Sciatic nerve (tissue), 2 donors: ENCODE measurements around the gene RNF38. TPM values are rescaled to one million over a fixed set of nuclear protein-coding genes. Genes with fewer than 3 reads are reported as not detected.
"Not testable (repeated sequence)": the region's sequence is repeated elsewhere in the genome, so short reads cannot be mapped to it uniquely, and the experiment has no call there.

Source experiments
- ATAC-seq: fragments of 200-7000 bp; cut with Tn5 transposase; one replicate; pipeline ENCODE4 v1.9.1; 2020; ENCODE audit warnings: mild to moderate bottlenecking, moderate library complexity
- DNase-seq: peaks from one replicate; pipeline ENCODE4 v3.0.0-alpha.2; 2020; ENCODE audit warnings: low spot score
- intact Hi-C: fragments of 100-400 bp; cut with DNase I; formaldehyde crosslinking; loops from one replicate; pipeline ENCODE4 v1.14.2; 2022
- total RNA-seq: library from RNA; stranded (reverse); fragmentation: NEBNext Ultra II Directional; extraction: Animal tissue kit (Norgen Biotek cat#: 25700); gene quantifications from one replicate; pipeline ENCODE4 v1.2.1, GENCODE V29; 2021
- donor health status: DM: no; HTN: no; CAD: no.
- donor health status: DM: no; HTN: no; CAD: no.

RNF38 gene
- total RNA-seq, 1 donor from 2014 or later = 59.5 TPM

- ATAC-seq, DNase-seq, intact Hi-C loops: not testable (repeated sequence)
Observed at GRCh38 chr9:36411410-36411809, 11.3 kb upstream of the RNF38 start.

DNA sequence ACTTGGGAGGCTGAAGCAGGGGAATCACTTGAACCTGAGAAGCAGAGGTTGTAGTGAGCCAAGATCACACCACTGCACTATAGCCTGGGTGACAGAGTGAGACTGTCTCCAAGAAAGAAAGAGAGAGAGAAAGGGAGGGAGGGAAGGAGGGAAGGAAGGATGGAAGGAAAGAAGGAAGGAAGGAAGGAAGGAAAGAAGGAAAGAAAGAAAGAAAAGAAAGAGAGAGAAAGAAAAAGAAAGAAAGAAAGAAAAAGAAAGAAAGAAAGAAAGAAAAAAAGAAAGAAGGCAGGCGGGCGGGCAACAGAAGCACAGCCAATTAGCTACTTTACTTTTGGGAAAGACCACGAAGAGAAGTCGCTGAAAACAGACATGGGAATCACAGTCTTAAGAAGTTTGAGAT, 9.0 kb upstream of the RNF38 start:
- ATAC-seq, DNase-seq, intact Hi-C loops: not testable (repeated sequence)

- intact Hi-C loops = no loop called here
- ATAC-seq = peak; percentile 88
- peak; percentile 68 for DNase-seq
Observed at GRCh38 chr9:36407122-36407723, 7.2 kb upstream of the RNF38 start.

DNA sequence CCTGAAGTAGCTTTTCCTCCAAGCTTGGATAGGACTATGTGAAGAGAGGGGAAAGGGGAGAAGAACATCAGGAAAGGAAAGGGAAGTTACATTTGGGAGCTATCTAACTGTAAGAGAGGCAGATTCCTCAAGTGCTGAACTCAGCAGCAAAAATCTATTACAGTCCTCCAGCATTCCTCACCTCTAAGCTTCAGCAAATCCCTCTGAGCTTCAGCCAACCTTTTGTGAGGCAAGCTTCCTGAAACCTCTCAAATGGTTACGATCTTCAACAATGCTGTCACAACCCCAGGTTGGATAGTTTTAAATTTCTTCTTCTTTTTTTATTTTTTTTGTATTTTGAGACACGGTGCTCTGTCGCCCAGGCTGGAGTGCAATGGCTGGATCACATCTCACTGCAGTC, 2.5 kb upstream of the RNF38 start:
- ATAC-seq (no peak), DNase-seq (no peak)
- intact Hi-C loops = loop anchor here (5.0 kb wide), 1 partner anchor 160 kb away; no protein-coding TSS in a partner anchor

DNA sequence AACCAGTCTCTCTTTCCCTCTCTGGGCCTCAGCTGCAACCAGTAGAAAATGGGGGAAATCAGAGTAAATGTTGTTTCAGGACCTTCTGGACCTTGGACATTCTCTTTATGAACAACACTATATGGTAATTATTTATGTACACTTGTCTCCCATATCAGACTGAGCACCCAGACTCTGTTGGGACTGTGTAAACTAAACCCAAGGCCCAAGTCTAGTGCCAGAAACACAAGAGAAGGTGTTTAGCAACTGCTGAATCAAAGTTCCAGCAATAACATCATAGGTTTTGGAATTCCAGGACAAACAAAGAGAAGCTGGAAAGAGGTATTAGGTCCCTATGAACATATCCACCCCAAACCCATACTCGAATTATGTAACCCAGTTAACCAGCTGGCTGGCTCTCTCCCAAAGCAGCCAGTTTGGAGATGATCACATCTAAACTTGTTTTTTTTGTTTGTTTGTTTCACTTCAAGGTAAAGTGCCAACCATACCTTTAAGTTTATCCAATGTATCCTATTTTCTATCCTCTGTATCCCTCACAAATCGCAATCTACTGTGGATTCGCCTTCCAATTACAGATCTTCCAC, 1.9 kb upstream of the RNF38 start:
- ATAC-seq (no peak), DNase-seq (no peak)
- intact Hi-C loops = loop anchor here (5.0 kb wide), 1 partner anchor 160 kb away; no protein-coding TSS in a partner anchor

- intact Hi-C loops = loop anchor here (5.0 kb wide), 1 partner anchor 161 kb away; no protein-coding TSS in a partner anchor
- DNase-seq (no peak), ATAC-seq (peak; percentile 93)
Observed at GRCh38 chr9:36401164-36401740, 1.2 kb upstream of the RNF38 start.

DNA sequence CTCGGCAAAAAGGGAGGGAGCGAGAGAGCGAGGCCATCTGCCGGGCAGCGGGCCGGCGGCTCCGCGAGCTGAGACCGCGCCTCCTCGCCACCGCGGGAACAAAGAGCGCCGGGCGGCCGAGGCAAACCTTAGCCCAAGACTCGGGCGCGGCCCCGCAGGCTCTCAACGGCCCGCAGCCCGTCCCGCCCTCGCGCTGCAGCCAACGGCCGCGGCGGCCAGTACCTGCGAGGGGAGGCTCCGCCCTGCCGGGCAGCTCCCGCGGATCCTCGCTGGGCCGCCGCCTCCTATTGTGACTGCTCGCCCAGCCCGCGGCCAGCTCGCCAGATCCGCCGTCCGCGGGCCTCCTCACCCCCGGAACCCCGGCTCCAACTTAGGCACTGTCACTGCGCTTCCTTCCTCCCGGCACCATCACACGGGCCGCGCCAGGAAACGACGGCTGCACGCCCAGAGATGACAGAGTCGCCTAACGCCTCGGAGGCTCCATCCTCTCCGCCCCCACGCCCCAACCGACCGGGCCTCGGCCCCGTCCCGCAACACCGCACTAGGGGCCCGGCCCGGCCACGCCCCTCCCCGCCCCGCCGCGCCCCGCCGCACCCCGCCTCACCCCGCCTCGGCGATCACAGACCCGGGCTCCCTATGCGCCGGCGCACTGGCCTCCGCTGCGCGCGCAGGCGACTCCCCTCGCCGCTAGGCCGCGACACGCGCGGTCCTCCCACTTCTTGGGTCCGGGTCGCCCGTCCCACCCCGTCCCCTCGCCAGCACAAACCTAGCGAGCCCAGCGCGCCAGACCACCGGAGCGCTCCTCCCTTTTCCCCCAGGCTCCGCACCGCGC, 479 bp upstream of the RNF38 start:
- peak; percentile 95 for ATAC-seq
- peak; percentile 92 for DNase-seq
- intact Hi-C loops = loop anchor here (5.0 kb wide), 1 partner anchor 162 kb away; no protein-coding TSS in a partner anchor

GRCh38 chr9:36398745-36399144, 1.3 kb downstream of the RNF38 start:
- DNase-seq (no peak), ATAC-seq (no peak)
- intact Hi-C loops = no loop called here

GRCh38 chr9:36396985-36397384, 3.1 kb downstream of the RNF38 start:
- no peak for ATAC-seq
- intact Hi-C loops = no loop called here
- no peak for DNase-seq

- ATAC-seq = no peak
- intact Hi-C loops = no loop called here
- no peak for DNase-seq
Observed at GRCh38 chr9:36392489-36392888, 7.6 kb downstream of the RNF38 start.

DNA sequence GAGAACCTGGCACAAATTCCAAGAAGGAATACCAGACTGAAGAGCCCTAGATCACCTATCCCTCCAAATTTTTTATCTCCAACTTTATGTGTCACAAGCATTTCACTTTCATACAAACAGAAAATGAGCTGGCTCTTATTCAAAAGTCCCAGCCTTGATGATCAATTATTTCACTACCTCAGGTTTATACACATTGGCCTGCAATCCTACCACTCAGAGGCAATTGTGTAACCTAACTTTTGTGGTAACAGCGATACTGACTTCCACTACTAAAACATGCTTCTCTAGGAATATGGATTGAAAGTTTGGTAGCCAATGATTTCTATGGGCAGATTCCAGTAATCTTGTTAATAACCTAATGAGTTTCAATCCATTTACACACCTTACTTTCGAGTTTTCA, 10.5 kb downstream of the RNF38 start:
- intact Hi-C loops = no loop called here
- no peak for ATAC-seq

GRCh38 chr9:36386396-36386965, 13.6 kb downstream of the RNF38 start:
- intact Hi-C loops, DNase-seq, ATAC-seq: not testable (repeated sequence)

More for the DNA sequence above, 10.5 kb downstream of the RNF38 start:
- DNase-seq = no peak

DNA sequence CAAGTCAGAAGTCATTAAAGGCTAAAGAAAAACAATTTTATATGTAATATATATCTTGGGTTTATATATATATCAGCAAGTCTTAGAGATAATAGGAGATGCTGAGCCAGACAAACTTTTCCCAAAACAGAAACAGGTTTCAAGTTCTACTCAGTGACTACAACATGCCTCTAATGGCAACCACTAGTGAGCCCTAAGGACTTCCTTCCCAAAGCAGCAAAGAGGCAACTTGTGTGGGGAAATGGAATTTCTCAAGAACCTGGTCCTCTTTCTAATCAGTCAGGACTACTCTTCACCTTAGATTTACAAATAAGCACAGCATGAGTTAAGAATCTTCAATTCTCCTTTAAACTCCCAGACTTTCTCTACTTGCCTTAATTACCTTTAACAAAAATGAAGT, 17.6 kb downstream of the RNF38 start:
- ATAC-seq = no peak
- DNase-seq = no peak
- intact Hi-C loops = no loop called here

GRCh38 chr9:36364577-36364976, 35.5 kb downstream of the RNF38 start:
- no peak for ATAC-seq
- no peak for DNase-seq
- intact Hi-C loops = no loop called here

DNA sequence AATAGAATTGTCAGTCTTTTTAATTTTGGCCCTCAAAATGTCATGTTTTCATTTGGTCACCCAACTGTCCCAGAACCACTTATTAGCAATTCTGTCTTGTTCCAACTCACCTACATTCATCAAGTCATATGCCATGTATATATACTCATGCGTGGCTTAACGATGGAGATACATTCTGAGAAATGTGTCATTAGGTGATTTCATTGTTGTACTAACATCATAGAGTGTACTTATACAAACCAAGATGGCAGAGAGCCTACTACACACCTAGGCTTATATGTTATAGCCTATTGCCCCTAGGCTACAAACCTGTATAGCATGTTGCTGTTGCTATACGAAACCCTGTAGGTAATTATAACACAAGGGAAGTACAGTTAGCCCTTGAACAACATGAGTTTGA, 36.6 kb downstream of the RNF38 start:
- no peak for ATAC-seq
- no peak for DNase-seq
- intact Hi-C loops = no loop called here

DNA sequence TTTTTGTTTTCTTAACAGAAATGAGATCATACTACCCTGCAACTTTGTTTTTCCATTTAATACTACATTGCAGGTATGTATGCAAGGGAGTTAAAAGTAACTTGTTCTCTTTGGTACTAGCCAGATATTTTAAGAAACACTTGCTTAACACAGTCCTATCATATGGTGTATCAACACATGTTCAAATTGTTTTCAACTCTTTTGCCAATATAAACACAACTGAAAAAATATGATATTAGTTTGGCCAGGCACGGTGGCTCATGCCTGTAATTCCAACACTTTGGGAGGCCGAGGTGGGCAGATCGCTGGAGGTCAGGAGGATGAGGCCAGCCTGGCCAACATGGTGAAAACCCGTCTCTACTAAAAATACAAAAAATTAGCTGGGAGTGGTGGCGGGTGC, 41.6 kb downstream of the RNF38 start:
- intact Hi-C loops = no loop called here
- DNase-seq = no peak
- ATAC-seq = no peak

- intact Hi-C loops = no loop called here
- DNase-seq (no peak), ATAC-seq (peak; percentile 67)
Observed at GRCh38 chr9:36357639-36358038, 42.4 kb downstream of the RNF38 start.

GRCh38 chr9:36346569-36346968, 53.5 kb downstream of the RNF38 start:
- intact Hi-C loops = no loop called here
- no peak for ATAC-seq
- DNase-seq = no peak

DNA sequence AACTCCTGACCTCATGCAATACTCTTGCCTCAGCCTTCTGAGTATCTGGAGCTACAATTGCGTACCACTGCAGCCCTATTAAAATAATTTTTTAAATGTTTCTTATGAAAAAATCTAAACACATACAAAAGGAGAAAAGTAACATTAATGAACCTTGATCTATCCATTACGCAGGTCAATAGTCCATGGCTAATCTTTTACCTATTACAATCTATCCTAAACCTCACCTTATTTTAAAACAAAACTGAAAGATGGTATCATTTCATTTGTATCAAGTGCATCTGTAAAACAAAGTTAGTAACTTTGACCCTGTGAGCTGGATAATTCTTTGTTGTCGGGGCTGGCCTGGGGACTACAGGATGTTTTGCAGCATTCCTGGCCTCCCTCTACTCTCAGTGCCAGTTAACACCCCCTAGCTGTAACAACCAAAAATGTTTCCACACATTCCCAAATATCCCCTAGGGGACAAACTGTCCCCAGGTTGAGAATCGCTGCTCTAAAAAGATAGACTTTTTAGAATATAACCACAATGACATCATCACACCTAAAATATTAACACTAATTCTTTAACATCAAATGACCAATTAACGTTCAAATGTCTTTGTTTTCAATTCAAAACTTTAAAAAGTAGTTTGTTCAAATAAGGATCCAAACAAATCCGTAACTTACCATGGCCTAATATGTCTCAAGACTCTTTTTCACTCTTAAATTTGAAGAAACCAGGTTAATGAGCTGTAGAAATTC, 54.8 kb downstream of the RNF38 start:
- DNase-seq (no peak), ATAC-seq (no peak)
- intact Hi-C loops = no loop called here
